ENCODE data around the gene TARBP2.
"Not testable (repeated sequence)": the region's sequence is repeated elsewhere in the genome, so short reads cannot be mapped to it uniquely, and the experiment has no call there.

Gene TARBP2

DNA sequence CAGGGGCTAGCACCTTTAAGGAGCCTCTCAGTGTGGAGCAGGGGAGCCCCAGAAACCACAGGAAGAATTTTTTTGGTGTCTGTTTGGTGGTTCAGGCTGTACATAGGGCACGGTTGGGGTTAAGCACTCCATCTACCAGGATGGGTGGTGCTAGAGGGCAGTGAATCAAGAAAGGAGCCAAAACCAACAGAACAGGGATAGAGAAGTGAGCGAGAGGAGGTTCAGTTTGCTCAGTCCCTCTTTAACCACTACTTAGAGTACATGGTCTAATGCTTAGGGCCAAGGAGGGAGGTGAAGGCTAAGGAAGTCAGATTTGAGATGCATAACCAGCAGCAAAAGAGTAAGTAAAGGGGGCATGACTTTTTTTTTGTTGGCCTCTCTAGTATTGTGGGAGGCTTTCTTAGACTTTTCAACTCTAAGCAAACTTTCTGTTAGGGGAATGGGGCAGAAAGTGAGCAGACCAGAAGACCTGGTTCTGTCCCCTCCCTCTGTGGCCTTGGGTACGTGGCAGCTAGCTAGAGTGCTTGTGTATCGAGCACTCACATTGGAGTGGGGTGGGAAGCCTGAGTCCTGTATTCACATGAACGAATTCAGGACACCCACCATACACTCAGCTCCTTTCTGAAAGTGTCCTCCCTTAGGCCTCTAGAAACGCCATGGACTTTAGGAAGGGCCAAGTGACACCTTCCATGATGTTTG, 12.8 kb downstream of the TARBP2 start:
- in situ Hi-C loops (cut with HindIII; ENCODE audit: low sequenced_read_pairs): no loop called here

DNA sequence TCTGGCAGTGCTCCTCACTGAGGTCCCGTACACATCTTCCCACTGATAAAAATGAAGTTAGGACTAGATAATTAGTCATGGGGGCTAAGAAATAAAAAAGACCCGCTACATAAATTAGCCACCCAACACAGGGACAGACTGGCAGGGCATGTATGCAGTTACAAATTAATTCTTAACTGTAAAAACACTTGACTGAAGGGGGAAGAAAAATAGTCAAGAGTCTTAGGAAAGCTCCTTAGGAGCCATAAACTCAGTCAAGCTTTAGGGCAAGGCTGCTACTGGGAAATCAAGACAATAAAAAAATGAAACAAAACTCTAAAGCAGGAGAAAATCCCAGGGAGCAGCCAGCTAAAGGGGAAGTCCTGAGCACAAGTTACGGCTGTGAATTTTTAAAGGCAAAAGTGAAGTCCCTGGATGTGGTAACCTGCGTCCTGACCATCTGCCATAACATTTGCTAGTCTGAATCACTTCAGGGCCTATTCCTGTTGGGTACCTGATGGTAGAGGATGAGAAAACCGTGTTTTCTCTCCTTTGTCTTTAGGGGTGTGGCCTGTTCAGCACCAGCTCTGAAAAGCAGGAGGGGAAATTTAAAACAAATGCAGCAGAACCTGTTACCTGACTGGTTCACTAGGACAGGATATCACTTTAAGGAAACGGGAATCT, 13.7 kb downstream of the TARBP2 start:
- in situ Hi-C loops (cut with HindIII; ENCODE audit: low sequenced_read_pairs): no loop called here

DNA sequence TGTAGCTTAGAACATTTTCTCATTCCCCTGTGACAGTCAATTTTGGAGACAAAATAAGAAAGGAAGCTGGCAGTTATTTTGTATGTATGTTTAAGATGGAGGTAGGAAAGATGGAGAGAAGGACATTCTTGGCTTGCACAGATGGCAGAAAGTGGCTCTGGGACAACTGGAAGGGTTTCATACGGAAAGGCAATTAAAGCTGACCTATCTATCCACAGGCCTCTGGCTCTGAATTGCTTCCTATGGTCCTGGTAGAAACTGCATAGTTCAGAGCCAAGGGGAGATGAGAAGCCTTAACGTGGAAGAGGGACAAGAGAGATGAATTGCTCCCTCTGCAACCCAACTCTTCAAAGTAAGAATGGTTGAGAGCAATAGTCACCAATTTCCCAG, 14.2 kb downstream of the TARBP2 start:
- in situ Hi-C loops (cut with HindIII; ENCODE audit: low sequenced_read_pairs): no loop called here

DNA sequence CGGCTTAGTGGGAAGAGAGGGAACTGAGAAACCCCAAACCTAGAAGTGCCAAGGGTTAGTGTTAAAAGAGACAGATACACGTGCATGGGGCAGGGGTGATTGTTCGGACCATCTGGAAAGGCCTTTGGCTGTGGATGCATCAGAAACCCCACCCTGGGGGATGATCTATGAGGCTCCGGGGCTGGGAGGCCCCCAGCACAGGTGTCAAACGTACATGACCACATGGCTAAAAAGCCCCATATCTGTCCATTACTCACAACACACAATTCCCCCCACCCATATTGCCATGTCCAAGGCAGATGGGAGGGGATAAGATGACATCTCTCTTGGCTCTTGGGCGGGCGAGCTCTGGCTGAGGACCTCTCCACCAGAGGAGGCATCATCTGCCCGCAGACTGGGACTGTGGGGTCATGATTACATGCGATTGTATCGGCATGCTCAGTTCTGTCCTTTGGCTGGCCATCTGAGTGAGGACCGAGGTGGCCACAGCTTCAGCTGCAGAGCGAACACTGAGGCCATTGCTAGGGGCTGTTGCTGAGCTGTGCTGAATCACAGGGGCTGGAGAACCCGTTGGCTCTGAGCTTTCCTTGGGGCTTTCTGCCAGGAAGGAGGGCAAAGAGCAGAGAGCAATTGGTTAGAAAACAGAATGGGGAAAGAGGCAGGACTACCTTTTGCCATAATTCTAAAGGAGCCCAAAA, 15.8 kb downstream of the TARBP2 start:
- in situ Hi-C loops (cut with HindIII; ENCODE audit: low sequenced_read_pairs): no loop called here

DNA sequence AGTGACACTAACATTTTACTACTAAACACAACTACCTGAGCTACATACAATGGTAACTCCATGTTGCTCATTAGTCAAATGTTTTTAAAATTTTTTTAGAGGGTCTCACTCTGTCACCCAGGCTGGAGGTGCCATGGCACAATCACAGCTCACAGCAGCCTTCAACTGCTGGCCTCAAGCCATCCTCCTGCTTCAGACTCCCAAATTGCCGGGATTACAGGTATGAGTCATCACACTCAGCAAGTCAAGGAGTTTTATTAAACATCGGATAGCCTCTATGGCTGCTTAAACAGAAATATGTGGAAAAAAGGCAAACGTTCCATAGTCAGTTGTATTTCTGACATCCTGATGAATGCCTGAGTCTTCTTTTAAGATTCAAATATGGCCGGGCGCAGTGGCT, 17.3 kb downstream of the TARBP2 start:
- in situ Hi-C loops (cut with HindIII; ENCODE audit: low sequenced_read_pairs): no loop called here

DNA sequence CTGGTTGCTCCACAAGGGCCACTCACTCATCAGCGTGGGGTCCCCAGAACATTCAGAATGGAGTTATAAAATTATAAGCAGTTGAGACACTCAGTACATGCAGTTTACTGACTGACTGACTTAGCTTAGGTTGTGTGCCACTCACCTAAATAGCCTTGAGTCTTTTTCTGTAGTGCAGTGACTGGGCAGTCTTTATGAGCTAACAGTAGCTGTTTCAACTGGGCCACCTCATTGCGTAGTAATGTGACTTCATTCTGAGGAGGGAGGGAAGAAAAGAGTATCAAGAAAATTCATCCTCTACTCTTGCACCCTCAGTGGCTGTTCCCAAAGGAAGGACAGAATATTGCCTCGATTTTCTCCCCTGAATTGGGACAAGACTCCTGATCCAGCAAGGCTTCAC, 22.0 kb downstream of the TARBP2 start:
- in situ Hi-C loops (cut with HindIII; ENCODE audit: low sequenced_read_pairs): no loop called here

DNA sequence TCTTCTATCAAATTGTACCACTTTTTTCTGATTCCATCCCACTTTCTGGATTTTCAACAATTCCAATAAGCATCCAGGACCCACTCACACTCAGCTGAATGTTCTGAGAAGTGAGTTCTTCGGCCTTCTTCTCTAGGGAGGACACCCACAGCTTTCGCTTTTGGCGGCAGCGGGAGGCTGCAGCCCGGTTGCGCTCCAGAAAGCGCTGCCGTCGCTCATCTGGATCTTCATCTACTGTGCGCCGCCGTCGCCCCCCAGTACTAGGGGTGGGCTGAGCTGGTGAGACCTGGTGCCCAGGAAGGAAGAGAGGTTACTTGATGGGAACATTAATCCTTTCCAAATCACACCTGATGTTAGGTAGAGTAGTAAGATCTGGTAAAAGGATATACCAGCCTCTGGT, 23.4 kb downstream of the TARBP2 start:
- in situ Hi-C loops (cut with HindIII; ENCODE audit: low sequenced_read_pairs): no loop called here

DNA sequence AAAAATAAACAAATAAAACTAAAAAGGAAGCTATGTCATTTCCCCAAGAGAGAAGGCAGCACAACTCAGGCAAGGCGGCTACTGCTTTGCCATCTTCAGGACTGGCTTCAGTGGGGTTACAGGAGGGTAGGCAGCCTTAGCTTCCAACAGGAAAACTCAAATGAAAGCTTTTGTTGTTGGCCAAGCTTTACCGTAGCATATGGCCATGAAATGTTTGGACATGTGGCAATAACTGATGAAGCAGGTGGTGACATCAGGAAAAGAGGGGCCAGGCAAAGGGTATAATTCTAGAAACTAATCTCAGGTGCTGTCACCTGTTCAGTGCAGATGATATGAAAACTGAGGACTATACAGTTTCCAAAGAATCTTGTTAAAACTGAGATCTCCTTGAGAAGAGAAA, 29.0 kb downstream of the TARBP2 start:
- in situ Hi-C loops (cut with HindIII; ENCODE audit: low sequenced_read_pairs): no loop called here

DNA sequence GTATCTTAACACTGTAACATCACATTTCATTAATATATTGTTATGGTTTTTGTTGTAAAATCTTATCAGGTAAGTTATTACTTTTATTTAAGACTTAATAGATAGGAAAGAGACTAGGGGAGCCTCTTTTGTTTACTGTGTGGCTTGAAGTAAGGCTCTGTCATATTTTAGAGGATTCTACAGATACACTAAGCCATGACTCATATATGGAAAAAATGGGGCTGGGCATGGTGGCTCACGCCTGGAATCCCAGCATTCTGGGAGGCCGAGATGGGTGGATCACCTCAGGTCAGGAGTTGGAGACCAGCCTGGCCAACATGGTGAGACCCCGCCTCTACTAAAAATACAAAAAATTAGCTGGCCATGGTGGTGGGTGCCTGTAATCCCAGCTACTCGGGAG, 29.8 kb downstream of the TARBP2 start:
- in situ Hi-C loops (cut with HindIII; ENCODE audit: low sequenced_read_pairs): no loop called here

DNA sequence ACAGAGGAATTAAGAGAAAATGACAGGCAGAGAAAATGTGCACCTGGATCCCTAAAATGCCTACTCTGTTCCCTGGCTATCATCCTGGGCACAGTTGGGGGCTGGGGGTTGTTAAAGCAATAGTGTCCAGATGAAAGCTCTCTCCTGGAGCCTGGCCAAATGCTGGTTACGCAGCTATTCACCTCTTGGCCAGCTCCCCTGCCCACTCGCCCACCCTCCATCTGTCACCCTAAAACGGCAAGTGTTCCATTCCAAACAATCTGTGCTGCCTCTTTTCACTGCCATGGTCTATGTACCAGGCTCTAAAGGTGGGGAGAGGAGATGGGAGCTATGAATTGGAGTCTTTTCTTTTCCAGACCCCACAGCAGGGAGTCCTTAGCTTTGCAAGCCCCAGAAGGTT, 30.9 kb downstream of the TARBP2 start:
- in situ Hi-C loops (cut with HindIII; ENCODE audit: low sequenced_read_pairs): no loop called here

DNA sequence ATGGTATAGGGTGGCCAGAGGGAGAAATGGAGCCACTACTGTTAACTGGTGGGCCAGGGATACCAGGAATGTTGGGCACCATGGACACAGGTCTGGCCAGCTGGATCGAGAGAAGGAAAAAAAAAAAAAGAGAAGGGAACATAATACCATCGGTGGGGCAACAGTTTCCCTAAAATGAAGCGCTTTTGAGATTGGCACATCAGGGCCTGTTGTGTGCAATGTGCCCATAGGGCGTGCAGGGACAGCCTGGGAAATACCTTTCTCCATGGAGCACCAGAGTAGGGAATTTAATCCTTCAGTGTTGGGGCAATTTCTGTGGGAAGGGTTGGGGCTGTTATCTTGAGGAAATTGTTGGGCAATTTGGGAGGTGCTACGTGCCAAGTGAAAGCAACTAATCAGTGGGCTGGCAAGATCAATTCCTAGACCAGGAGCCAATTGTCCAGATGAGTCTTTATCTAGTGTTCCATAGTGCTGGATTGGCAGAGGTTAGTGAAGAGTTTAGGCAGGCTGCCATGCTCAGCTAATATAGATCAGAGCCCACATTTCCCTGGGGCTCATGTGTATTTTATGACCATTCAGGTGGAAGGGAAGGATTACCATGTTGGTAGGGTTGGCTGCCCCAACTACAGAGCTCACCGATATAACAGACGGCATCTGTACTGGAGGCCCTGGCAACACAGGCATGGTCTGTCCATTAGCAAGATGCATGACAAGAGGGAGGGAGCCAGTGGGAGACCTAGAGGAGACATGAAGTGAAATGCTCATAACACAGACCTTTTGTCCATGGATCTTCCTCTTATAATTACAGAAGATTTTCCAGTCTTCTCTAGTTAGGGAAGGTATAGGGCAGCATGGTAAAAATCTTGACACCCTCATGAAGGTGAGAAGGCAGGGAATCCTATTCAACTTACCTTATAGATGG, 31.7 kb downstream of the TARBP2 start:
- in situ Hi-C loops (cut with HindIII; ENCODE audit: low sequenced_read_pairs): no loop called here

DNA sequence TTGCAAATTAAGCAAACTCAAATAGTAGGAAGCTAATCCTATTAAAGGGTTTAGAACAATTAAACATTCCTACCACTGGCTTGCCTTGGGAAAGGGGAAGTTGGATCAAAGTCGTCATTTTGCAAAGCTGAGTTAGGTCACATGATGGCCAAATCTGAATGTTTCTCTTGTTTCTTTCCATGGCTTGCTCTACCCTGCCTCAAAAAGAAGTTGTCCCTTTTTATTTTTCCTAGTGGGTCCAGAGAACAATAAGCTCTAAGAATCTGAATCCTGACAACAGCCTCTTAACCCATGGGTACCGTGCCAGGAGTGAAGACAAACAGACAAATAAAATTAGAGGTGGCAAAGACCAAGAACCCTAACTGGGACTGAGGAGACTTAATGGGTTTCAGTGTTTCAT, 32.4 kb downstream of the TARBP2 start:
- in situ Hi-C loops (cut with HindIII; ENCODE audit: low sequenced_read_pairs): no loop called here

DNA sequence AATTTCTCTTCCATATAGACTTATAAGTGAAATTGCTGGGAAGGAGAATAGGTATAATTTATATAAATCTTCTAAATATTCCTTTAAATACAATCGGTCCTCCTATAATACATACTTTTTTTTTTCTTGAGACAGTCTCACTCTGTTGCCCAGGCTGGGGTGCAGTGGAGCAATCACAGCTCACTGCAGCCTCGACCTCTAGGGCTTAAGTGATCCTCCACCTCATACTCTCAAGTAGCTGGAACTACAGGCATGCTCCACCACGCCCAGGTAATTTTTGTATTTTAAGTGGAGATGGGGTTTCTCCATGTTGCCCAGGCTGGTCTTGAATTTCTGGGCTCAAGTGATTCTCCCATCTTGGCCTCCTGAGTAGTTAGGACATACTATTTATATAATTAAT, 35.9 kb downstream of the TARBP2 start:
- in situ Hi-C loops (cut with HindIII; ENCODE audit: low sequenced_read_pairs): no loop called here

DNA sequence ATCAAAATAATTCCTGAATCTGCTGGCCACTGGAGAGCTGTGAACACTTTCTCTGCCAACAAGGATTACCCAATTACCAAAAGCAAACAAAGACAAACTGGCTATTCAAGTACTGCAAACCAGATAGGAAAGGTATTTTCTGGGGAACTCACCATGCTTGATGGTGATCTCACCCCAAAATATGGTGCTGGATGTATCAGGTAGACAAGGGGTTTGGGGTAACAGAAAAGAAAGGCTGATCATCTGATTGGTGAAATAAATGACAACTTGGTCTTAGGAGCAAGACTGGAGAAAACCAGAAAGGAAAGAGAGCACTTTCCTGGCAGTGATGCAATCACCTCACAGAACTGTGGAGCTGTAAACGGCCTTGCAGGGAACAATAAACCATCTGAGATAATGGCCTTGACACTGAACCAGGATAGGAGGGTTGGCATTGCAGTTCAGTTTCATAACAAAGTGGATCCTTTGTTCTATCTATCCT, 37.2 kb downstream of the TARBP2 start:
- in situ Hi-C loops (cut with HindIII; ENCODE audit: low sequenced_read_pairs): no loop called here

DNA sequence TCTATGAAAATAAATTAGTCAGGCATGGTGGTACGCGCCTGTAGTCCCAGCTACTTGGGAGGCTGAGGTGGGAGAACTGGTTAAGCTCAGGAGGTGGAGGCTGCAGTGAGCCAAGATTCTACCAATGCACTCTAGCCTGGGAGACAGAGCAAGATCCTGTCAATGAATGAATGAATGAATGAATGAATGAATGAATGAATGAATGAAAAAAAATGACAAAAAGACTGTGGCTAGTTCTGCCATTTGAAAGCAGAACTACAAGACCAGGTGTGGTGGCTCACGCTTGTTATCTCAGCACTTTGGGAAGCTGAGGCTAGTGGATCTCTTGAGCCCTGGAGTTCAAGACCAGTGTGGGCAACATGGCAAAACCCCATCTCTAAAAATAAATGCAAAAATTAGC, 38.4 kb downstream of the TARBP2 start:
- in situ Hi-C loops (cut with HindIII; ENCODE audit: low sequenced_read_pairs): no loop called here

DNA sequence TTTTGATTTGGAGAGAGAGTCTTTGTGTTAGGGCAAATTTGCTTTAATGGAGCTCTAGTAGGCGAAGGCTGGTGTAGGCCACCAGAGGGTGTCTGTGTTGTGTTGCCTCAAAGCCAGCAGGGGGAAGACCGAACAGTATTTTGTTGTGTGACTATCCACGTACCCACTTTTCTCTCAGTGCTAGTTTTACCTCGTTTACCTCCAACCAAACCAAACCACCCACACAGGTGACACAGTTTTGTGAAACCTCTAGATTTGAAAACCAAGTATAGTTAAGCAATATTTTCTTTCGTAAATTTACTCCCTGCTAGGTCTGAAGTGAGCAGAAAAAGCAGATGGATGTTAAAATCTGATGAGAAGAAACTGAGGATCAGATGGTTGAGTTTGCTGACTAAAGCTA, 42.5 kb downstream of the TARBP2 start:
- in situ Hi-C loops (cut with HindIII; ENCODE audit: low sequenced_read_pairs): no loop called here

DNA sequence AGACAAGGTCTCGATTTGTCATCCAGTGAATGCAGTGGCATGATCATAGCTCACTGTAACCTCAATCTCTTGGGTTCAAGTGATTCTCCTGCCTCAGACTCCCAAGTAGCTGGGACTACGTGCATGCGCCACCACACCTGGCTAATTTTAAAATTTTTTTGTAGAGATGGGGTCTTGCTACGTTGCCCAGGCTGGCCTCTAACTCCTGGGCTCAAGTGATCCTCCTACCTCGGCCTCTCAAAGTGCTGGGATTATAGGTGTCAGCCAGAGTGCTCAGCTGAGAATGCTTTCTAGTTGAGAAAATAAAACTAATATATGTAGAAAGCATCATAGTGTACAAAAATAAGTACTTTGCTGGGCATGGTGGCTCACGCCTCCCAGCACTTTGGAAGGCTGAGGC, 47.3 kb downstream of the TARBP2 start:
- in situ Hi-C loops (cut with HindIII; ENCODE audit: low sequenced_read_pairs): not testable (repeated sequence)

DNA sequence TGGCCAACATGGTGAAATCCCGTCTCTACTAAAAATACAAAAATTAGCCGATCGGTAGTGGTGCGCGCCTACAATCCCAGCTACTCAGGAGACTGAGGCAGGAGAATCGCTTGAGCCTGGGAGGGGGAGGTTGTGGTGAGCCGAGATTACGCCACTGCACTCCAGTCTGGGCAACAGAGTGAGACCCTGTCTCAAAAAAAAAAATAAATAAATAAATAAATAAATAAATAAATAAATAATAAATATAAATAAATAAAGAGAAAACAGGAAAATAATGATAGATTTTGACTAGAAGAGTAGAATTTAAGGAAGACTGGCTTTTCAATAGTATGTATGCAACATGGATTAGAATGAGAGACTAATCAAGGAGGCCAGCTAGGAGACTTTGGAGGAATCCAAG, 49.0 kb downstream of the TARBP2 start:
- in situ Hi-C loops (cut with HindIII; ENCODE audit: low sequenced_read_pairs): not testable (repeated sequence)

DNA sequence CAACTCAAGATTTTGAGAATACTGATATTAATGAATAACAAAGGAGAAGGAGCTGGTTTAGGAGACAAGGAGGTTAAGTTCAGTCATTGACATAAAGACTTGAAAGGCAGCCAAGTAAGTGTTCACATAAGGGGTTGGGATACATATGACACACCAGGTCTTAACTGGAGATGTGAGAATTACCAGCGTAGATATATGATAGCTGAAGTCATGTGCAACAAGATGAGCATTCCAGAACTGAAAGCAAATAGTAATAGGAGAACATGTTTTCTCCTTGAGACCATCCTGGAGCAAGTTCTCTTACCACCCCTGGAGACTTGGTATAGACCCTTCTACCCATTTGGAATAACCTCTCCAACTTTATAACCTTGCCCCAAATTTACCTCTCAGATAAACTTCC, 49.5 kb downstream of the TARBP2 start:
- in situ Hi-C loops (cut with HindIII; ENCODE audit: low sequenced_read_pairs): no loop called here

DNA sequence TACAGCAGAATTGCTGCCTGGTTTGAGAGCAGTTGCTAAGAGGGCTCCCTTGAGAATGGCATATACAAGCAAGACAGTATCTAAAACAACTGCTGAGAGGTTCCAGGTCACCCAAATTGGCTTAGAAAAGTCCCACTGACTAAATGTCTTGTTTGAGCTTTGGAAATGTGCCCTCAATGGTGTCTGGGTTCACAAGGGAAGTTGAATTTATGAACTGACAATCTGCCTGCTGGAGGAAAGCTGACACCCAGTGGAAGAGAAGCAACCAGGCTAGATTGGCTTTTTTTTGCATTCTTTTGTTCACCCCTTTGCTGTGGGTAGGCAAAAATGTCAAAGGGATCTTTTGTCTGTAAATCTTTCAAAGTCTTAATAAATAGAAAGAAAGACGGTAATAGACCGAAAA, 50.8 kb downstream of the TARBP2 start:
- in situ Hi-C loops (cut with HindIII; ENCODE audit: low sequenced_read_pairs): no loop called here
